Keratinocyte (primary cell): ENCODE results near the gene CD164L2. TPM values are rescaled to one million over a fixed set of nuclear protein-coding genes. Genes with fewer than 3 reads are reported as not detected.

Experiments used
- DNase-seq: peaks from one replicate; pipeline ENCODE4 v3.0.0-alpha.2; 2011; ENCODE audit warnings: low read depth, missing footprints, low spot score
- FAIRE-seq: peaks from 2 replicates; lab custom pipeline; 2011; peaks lifted over from hg19 to GRCh38; lab: Jason Lieb, UNC
- H2AFZ ChIP-seq: 2 replicates; pipeline ENCODE4 v1.6.0; 2012; ENCODE audit warnings: low read length, control low read depth, inconsistent platforms; ENCODE audit not compliant: control insufficient read depth
- H3K27ac ChIP-seq: 2 replicates; pipeline ENCODE4 v1.5.1; 2011; ENCODE audit warnings: low read length; ENCODE audit not compliant: control insufficient read depth, insufficient read depth
- H3K27me3 ChIP-seq: 3 replicates; pipeline ENCODE4 v1.6.0; 2011; ENCODE audit warnings: low read length; ENCODE audit not compliant: control insufficient read depth, insufficient read depth; ENCODE audit errors: extremely low read depth
- H3K36me3 ChIP-seq, 2 experiments: 2 replicates in 1 of 2; 3 replicates in 1 of 2; pipeline ENCODE4 v1.5.1; 2011; ENCODE audit warnings: low read length in 2 of 2, mild to moderate bottlenecking in 1 of 2; ENCODE audit not compliant: control insufficient read depth in 2 of 2, insufficient read depth in 2 of 2; ENCODE audit errors: extremely low read depth in 1 of 2
- H3K4me1 ChIP-seq: 3 replicates; pipeline ENCODE4 v1.5.1; 2011; ENCODE audit warnings: low read length; ENCODE audit not compliant: control insufficient read depth, insufficient read depth; ENCODE audit errors: extremely low read depth
- H3K4me2 ChIP-seq: 3 replicates; pipeline ENCODE4 v1.6.0; 2011; ENCODE audit warnings: low read depth, low read length; ENCODE audit not compliant: control insufficient read depth, insufficient read depth; ENCODE audit errors: extremely low read depth
- H3K4me3 ChIP-seq, 3 experiments: fragments of 200-600 bp in 1 of 3; sonication (generic) in 1 of 3; 2 replicates in 2 of 3; 3 replicates in 1 of 3; pipeline ENCODE4 v1.5.1; 2011 to 2016; ENCODE audit warnings: low read length in 3 of 3, mild to moderate bottlenecking in 3 of 3, control low read depth in 2 of 3, inconsistent platforms in 1 of 3, low read depth in 1 of 3, mixed read lengths in 1 of 3, mixed run types in 1 of 3, moderate library complexity in 1 of 3; ENCODE audit not compliant: control insufficient read depth in 2 of 3, insufficient read depth in 2 of 3; ENCODE audit errors: extremely low read depth in 1 of 3
- H3K79me2 ChIP-seq: 2 replicates; pipeline ENCODE4 v1.6.0; 2012; ENCODE audit warnings: low read length; ENCODE audit not compliant: control insufficient read depth, insufficient read depth
- H3K9ac ChIP-seq: 3 replicates; pipeline ENCODE4 v1.6.0; 2011; ENCODE audit warnings: low read length; ENCODE audit not compliant: control insufficient read depth, insufficient read depth; ENCODE audit errors: extremely low read depth
- H3K9me1 ChIP-seq: 3 replicates; pipeline ENCODE4 v1.6.0; 2011; ENCODE audit warnings: low read length; ENCODE audit not compliant: control insufficient read depth, insufficient read depth; ENCODE audit errors: extremely low read depth
- H3K9me3 ChIP-seq: 2 replicates; pipeline ENCODE4 v1.5.1; 2012; ENCODE audit warnings: low read depth, low read length; ENCODE audit not compliant: control insufficient read depth
- H4K20me1 ChIP-seq: 3 replicates; pipeline ENCODE4 v1.6.0; 2011; ENCODE audit warnings: low read length; ENCODE audit not compliant: control insufficient read depth, insufficient read depth; ENCODE audit errors: extremely low read depth
- EZH2 ChIP-seq: IDR thresholded peaks from one replicate; pipeline ENCODE4 v1.6.1; 2012; ENCODE audit warnings: inconsistent platforms, mild to moderate bottlenecking, low read length, moderate library complexity
- dilution Hi-C: fragments of 300-500 bp; cut with MboI; formaldehyde crosslinking; loops from one replicate; pipeline ENCODE4 v1.7.0; 2020; ENCODE audit warnings: low sequenced_read_pairs; ENCODE audit not compliant: extremely low pct_ligation_motif_present
- polyA plus RNA-seq, 5 experiments: library from polyadenylated mRNA; depleted of rRNA in 3 of 5; stranded (reverse) in 3 of 5; stranded (forward) in 1 of 5; unstranded in 1 of 5; fragments of >200 nt; gene quantifications; 1 replicate in 1 of 5; 2 replicates in 3 of 5; 3 replicates in 1 of 5; pipeline versions ENCODE4 v1.2.1 to v1.2.3, GENCODE V29; 2011 to 2012; ENCODE audit warnings: missing spikeins in 2 of 5, low read depth in 1 of 5, low replicate concordance in 1 of 5
- TF ChIP-seq, protein P1 (sequence below), 3 experiments: IDR thresholded peaks in 1 of 3; conservative IDR thresholded peaks in 1 of 3; optimal IDR thresholded peaks in 1 of 3; 2 replicates in 2 of 3; 3 replicates in 1 of 3; pipeline versions ENCODE3 to v1.5.1; 2011; ENCODE audit warnings: low read length in 3 of 3, mild to moderate bottlenecking in 3 of 3, moderate library complexity in 2 of 3, control low read depth in 1 of 3, inconsistent platforms in 1 of 3; ENCODE audit not compliant: insufficient read depth in 2 of 3; ENCODE audit errors: extremely low read depth in 1 of 3

The CD164L2 gene
- polyA plus RNA-seq, 1 donor (not counting 4 experiments of a cell fraction or from before 2014, with no cell fraction given): 2.7 TPM

DNA sequence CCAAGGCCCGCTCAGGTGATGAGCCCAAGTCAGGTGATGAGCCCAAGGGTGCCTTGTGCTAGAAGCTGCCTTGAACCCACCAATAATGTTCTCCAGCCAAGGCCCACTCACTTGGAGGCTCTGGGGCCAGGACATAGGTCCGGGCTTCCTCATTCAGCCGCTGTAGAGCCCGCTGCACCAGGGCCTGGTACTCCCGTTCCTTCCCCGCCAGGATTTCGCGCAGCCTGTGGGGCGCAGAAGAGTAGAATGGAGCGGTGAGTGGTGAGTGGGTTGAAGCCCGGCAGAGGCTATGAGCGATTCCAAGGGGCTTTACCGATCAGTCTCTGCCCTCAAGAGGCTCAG, 26.9 kb downstream of the CD164L2 start:
- peaks cover 12 to 34% of the 10 kb centered on the region in 2 experiments for H3K36me3 ChIP-seq
- no peak overlapping the region for H3K4me3 ChIP-seq
- H3K9me3 ChIP-seq: no peaks in the 10 kb centered on the region
- H3K4me2 ChIP-seq: no peak overlapping the region
- H3K27me3 ChIP-seq: no peaks in the 10 kb centered on the region
- H2AFZ ChIP-seq: no peak overlapping the region
- no peak for FAIRE-seq
- H3K9me1 ChIP-seq: no peaks in the 10 kb centered on the region
- DNase-seq: no peak
- dilution Hi-C loops: no loop called here
- H3K79me2 ChIP-seq: no peaks in the 10 kb centered on the region
- H3K9ac ChIP-seq: no peak overlapping the region
- TF ChIP-seq EZH2: no peak
- TF ChIP-seq, protein P1, sequence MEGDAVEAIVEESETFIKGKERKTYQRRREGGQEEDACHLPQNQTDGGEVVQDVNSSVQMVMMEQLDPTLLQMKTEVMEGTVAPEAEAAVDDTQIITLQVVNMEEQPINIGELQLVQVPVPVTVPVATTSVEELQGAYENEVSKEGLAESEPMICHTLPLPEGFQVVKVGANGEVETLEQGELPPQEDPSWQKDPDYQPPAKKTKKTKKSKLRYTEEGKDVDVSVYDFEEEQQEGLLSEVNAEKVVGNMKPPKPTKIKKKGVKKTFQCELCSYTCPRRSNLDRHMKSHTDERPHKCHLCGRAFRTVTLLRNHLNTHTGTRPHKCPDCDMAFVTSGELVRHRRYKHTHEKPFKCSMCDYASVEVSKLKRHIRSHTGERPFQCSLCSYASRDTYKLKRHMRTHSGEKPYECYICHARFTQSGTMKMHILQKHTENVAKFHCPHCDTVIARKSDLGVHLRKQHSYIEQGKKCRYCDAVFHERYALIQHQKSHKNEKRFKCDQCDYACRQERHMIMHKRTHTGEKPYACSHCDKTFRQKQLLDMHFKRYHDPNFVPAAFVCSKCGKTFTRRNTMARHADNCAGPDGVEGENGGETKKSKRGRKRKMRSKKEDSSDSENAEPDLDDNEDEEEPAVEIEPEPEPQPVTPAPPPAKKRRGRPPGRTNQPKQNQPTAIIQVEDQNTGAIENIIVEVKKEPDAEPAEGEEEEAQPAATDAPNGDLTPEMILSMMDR (optimal IDR thresholded peaks at IDR 0.05 in 1 of 3, IDR thresholded peaks at IDR 0.05 in 1 of 3, conservative IDR thresholded peaks at IDR 0.05 in 1 of 3; ENCODE audit: extremely low read depth in 1 of 3, insufficient read depth in 2 of 3, low read length in 3 of 3): no peak
- H3K4me1 ChIP-seq: peaks cover 6% of the 10 kb centered on the region
- H3K27ac ChIP-seq: no peak overlapping the region
- H4K20me1 ChIP-seq: peaks cover 3% of the 10 kb centered on the region

DNA sequence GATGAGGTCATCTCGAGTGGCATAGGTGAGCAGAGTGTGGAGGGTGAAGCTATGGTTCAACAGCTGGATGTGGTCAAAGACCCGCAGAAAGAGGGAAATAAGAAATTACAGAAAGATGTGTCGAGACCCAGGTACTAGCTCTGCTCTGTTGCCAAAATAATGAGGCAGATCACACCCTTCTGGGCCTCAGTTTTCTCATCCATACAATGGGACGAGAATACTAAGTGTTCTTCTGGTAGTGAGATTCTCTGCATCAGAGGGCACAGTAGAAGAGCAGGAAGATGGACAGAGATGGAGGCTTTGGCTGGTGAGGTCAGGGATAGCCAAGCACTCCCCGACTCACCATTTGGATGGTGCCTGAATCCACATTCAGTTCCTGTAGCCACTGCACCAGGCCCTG, 27.4 kb downstream of the CD164L2 start:
- peaks cover 6% of the 10 kb centered on the region for H3K4me1 ChIP-seq
- no peaks in the 10 kb centered on the region for H3K79me2 ChIP-seq
- no peak overlapping the region for H3K4me2 ChIP-seq
- dilution Hi-C loops: no loop called here
- no peak overlapping the region for H3K9ac ChIP-seq
- H3K9me3 ChIP-seq: no peaks in the 10 kb centered on the region
- no peaks in the 10 kb centered on the region for H3K27me3 ChIP-seq
- H4K20me1 ChIP-seq: peaks cover 3% of the 10 kb centered on the region
- H3K36me3 ChIP-seq: peaks cover 13 to 31% of the 10 kb centered on the region in 2 experiments
- no peak overlapping the region for H2AFZ ChIP-seq
- TF ChIP-seq, protein P1 (optimal IDR thresholded peaks at IDR 0.05 in 1 of 3, IDR thresholded peaks at IDR 0.05 in 1 of 3, conservative IDR thresholded peaks at IDR 0.05 in 1 of 3; ENCODE audit: extremely low read depth in 1 of 3, insufficient read depth in 2 of 3, low read length in 3 of 3): no peak
- TF ChIP-seq EZH2: no peak
- H3K27ac ChIP-seq: no peak overlapping the region
- no peak overlapping the region for H3K4me3 ChIP-seq
- H3K9me1 ChIP-seq: no peaks in the 10 kb centered on the region
- FAIRE-seq (no peak), DNase-seq (no peak)
